K562 (cell line): ENCODE measurements around the gene KLC1. TPM values are rescaled to one million over a fixed set of nuclear protein-coding genes. Genes with fewer than 3 reads are reported as not detected.

Source experiments
- ELF1 ChIP-seq: fragments of 200-800 bp; sonication (Bioruptor generic); IDR thresholded peaks from 2 replicates; pipeline ENCODE4 v1.6.1; 2016; ENCODE audit warnings: missing genetic modification characterization, missing compliant biosample characterization
- EP400 ChIP-seq: fragments of 450-650 bp; IDR thresholded peaks from 2 replicates; pipeline ENCODE4 v1.6.1; 2017; ENCODE audit warnings: antibody characterized with exemption, mild to moderate bottlenecking, moderate library complexity
- FUS ChIP-seq: fragments of 200-400 bp; formaldehyde crosslinking; optimal IDR thresholded peaks from 2 replicates; pipeline ENCODE3; 2017; ENCODE audit warnings: low read depth, low read length
- GABPB1 ChIP-seq: sonication (generic); formaldehyde crosslinking; IDR thresholded peaks from 2 replicates; pipeline ENCODE4 v1.8.0; 2022; ENCODE audit warnings: mild to moderate bottlenecking, missing genetic modification reagents
- HNRNPK ChIP-seq: fragments of 200-400 bp; formaldehyde crosslinking; IDR thresholded peaks from one replicate; pipeline ENCODE4 v1.6.1; 2018; ENCODE audit warnings: mild to moderate bottlenecking, low read depth, low read length; ENCODE audit not compliant: poor library complexity, severe bottlenecking
- KDM1A ChIP-seq, 2 experiments: fragments of 450-650 bp; IDR thresholded peaks; 2 replicates each; pipeline ENCODE4 v1.6.1; 2016; ENCODE audit warnings: mild to moderate bottlenecking in 2 of 2
- LEF1 ChIP-seq: fragments of 450-650 bp; IDR thresholded peaks from 2 replicates; pipeline ENCODE4 v1.6.1; 2016; ENCODE audit warnings: mild to moderate bottlenecking
- MCM5 ChIP-seq: fragments of 450-650 bp; IDR thresholded peaks from 2 replicates; pipeline ENCODE4 v1.6.1; 2016; ENCODE audit warnings: low read depth
- MEF2A ChIP-seq: IDR thresholded peaks from 2 replicates; pipeline ENCODE4 v1.6.1; 2011; ENCODE audit warnings: low read depth, mild to moderate bottlenecking, low read length, moderate library complexity; ENCODE audit not compliant: control insufficient read depth
- MXI1 ChIP-seq: IDR thresholded peaks from 2 replicates; pipeline ENCODE4 v1.6.1; 2011; ENCODE audit warnings: low read depth, mild to moderate bottlenecking, improper control_type of control experiment, low read length
- NFE2L1 ChIP-seq: fragments of 450-650 bp; IDR thresholded peaks from 2 replicates; pipeline ENCODE4 v1.6.1; 2016; ENCODE audit warnings: missing genetic modification characterization, low read depth, mild to moderate bottlenecking, missing compliant biosample characterization, moderate library complexity, borderline replicate concordance
- NFRKB ChIP-seq: fragments of 450-650 bp; IDR thresholded peaks from 2 replicates; pipeline ENCODE4 v1.6.1; 2016; ENCODE audit warnings: low read depth
- PHB ChIP-seq: fragments of 250-450 bp; sonication (Bioruptor Pico); IDR thresholded peaks from 2 replicates; pipeline ENCODE4 v1.5.0; 2021
- RCOR1 ChIP-seq, 2 experiments: IDR thresholded peaks; 2 replicates each; pipeline ENCODE4 v1.6.1; 2012; ENCODE audit warnings: low read depth in 2 of 2, low read length in 2 of 2, borderline replicate concordance in 1 of 2, improper control_type of control experiment in 1 of 2
- SMAD3 ChIP-seq: fragments of 450-650 bp; formaldehyde crosslinking; conservative IDR thresholded peaks from 2 replicates; pipeline ENCODE4 v1.4.0; 2020; ENCODE audit warnings: mild to moderate bottlenecking
- SRSF7 ChIP-seq: fragments of 200-400 bp; formaldehyde crosslinking; optimal IDR thresholded peaks from 2 replicates; pipeline ENCODE3; 2017; ENCODE audit warnings: mild to moderate bottlenecking, low read depth, low read length
- XRCC3 ChIP-seq: fragments of 450-650 bp; IDR thresholded peaks from 2 replicates; pipeline ENCODE4 v1.6.1; 2017; ENCODE audit warnings: mild to moderate bottlenecking, moderate library complexity
- ZNF347 ChIP-seq: fragments of 450-650 bp; formaldehyde crosslinking; IDR thresholded peaks from 2 replicates; pipeline ENCODE4 v1.4.0; 2020; ENCODE audit warnings: low read depth, mild to moderate bottlenecking, moderate library complexity
- ZNF561 ChIP-seq: fragments of 450-650 bp; formaldehyde crosslinking; conservative IDR thresholded peaks from 2 replicates; pipeline ENCODE4 v1.4.0; 2020; ENCODE audit warnings: mild to moderate bottlenecking, moderate library complexity
- polyA plus RNA-seq, 8 experiments: library from polyadenylated mRNA; depleted of rRNA in 4 of 8; stranded (reverse) in 5 of 8; unstranded in 3 of 8; fragments of >200 nt; fragmentation: Nextera tagmentation in 2 of 8; fragmentation: Illumina TruSeq in 1 of 8; extraction: Ambion mirVana in 2 of 8; extraction: Trizol in 1 of 8; gene quantifications; 2 replicates each; pipeline versions ENCODE4 v1.2.1 to v1.2.3, GENCODE V29; 2011 to 2014; ENCODE audit warnings: inconsistent platforms in 1 of 8, missing spikeins in 1 of 8
- total RNA-seq, 7 experiments: library from RNA; depleted of rRNA in 6 of 7; stranded (reverse); fragments of >200 nt in 6 of 7; fragmentation: Illumina TruSeq in 2 of 7; extraction: Trizol in 2 of 7; gene quantifications; 2 replicates each; pipeline versions ENCODE4 v1.2.1 to v1.2.3, GENCODE V29; 2011 to 2021; ENCODE audit warnings: low replicate concordance in 1 of 7
- TF ChIP-seq, protein P1 (sequence below): fragments of 250-450 bp; sonication (Bioruptor Pico); IDR thresholded peaks from 2 replicates; pipeline ENCODE4 v1.5.0; 2020; ENCODE audit warnings: mild to moderate bottlenecking, borderline replicate concordance
- TF ChIP-seq, protein P2 (sequence below): fragments of 450-650 bp; IDR thresholded peaks from 2 replicates; pipeline ENCODE4 v1.7.1; 2018; ENCODE audit warnings: mild to moderate bottlenecking, low read depth; ENCODE audit not compliant: partially characterized antibody
- TF ChIP-seq, protein P3 (sequence below): fragments of 250-450 bp; sonication (Bioruptor Pico); IDR thresholded peaks from 2 replicates; pipeline ENCODE4 v1.5.0; 2020; ENCODE audit warnings: mild to moderate bottlenecking

Gene KLC1
- total and polyA plus RNA-seq, 9 of the 15 experiments (the other 6 are each of a cell fraction or from before 2014, with no cell fraction given), result 4.9 to 134 (median 54.8) TPM

DNA sequence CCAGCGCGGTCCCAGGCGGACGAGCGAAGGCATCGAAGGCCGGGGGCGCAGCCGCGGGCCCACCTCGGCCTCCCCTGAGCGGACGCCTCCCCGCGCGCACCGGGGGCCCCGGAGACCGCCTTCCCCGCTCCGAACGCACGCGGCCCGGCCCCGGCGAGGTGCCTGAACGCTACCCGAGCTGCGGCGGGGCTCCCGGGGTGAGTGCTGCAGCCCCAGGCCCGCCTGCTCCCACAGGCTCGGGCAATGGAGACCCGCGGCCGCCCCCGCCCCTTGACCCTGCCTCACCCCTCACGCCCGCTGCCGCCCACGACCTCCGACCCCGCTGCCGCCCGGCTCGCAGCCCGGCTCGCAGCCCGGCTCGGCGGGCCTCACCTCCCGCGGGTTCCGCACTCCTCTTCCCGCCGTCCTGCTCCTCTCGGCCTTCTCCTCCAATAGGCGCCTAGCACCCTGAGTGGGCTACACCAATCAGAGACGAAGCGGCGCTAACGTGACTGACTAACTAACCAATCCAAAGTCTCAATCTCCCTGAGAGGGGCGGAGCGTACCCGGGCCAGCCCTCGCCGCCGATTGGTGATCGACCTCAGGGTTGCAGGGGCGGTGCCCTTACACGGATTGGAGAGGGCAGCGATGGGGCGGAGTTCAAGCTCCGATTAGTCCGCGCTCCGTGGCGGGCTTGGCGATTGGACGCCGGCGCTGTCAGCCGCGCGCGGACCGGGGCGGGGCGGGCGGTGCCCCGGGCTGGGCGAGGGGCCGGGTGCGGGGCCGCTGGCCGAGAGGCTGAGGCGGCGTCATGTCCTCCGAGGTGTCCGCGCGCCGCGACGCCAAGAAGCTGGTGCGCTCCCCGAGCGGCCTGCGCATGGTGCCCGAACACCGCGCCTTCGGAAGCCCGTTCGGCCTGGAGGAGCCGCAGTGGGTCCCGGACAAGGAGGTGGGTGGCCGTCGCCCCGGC, 86.3 kb downstream of the KLC1 start, which contains the start of the genes XRCC3 and ZFYVE21 (continued):
- TF ChIP-seq, protein P1, sequence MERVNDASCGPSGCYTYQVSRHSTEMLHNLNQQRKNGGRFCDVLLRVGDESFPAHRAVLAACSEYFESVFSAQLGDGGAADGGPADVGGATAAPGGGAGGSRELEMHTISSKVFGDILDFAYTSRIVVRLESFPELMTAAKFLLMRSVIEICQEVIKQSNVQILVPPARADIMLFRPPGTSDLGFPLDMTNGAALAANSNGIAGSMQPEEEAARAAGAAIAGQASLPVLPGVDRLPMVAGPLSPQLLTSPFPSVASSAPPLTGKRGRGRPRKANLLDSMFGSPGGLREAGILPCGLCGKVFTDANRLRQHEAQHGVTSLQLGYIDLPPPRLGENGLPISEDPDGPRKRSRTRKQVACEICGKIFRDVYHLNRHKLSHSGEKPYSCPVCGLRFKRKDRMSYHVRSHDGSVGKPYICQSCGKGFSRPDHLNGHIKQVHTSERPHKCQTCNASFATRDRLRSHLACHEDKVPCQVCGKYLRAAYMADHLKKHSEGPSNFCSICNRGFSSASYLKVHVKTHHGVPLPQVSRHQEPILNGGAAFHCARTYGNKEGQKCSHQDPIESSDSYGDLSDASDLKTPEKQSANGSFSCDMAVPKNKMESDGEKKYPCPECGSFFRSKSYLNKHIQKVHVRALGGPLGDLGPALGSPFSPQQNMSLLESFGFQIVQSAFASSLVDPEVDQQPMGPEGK (CRISPR knock-in tag), result no peak
- TF ChIP-seq NFRKB (no peak), ZNF561 (no peak), FUS (no peak), RCOR1 (IDR thresholded peaks at IDR 0.05; ENCODE audit: borderline replicate concordance in 1 of 2, low read depth in 2 of 2, low read length in 2 of 2) (no peak), MEF2A (no peak), LEF1 (no peak), KDM1A (IDR thresholded peaks at IDR 0.05) (no peak), MCM5 (no peak), GABPB1 (CRISPR knock-in tag) (peak; percentile 34; the same call in 1 of the 2 replicates), MXI1 (no peak), SMAD3 (CRISPR knock-in tag) (no peak), XRCC3 (no peak), ZNF347 (CRISPR knock-in tag) (no peak), SRSF7 (no peak), HNRNPK (no peak), ELF1 (tag) (no peak), NFE2L1 (tag) (no peak), PHB (CRISPR knock-in tag) (no peak), EP400 (peak; percentile 49; the same call in 1 of the 2 replicates)
- TF ChIP-seq, protein P2, sequence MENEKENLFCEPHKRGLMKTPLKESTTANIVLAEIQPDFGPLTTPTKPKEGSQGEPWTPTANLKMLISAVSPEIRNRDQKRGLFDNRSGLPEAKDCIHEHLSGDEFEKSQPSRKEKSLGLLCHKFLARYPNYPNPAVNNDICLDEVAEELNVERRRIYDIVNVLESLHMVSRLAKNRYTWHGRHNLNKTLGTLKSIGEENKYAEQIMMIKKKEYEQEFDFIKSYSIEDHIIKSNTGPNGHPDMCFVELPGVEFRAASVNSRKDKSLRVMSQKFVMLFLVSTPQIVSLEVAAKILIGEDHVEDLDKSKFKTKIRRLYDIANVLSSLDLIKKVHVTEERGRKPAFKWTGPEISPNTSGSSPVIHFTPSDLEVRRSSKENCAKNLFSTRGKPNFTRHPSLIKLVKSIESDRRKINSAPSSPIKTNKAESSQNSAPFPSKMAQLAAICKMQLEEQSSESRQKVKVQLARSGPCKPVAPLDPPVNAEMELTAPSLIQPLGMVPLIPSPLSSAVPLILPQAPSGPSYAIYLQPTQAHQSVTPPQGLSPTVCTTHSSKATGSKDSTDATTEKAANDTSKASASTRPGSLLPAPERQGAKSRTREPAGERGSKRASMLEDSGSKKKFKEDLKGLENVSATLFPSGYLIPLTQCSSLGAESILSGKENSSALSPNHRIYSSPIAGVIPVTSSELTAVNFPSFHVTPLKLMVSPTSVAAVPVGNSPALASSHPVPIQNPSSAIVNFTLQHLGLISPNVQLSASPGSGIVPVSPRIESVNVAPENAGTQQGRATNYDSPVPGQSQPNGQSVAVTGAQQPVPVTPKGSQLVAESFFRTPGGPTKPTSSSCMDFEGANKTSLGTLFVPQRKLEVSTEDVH, result peak; percentile 74
- TF ChIP-seq, protein P3, sequence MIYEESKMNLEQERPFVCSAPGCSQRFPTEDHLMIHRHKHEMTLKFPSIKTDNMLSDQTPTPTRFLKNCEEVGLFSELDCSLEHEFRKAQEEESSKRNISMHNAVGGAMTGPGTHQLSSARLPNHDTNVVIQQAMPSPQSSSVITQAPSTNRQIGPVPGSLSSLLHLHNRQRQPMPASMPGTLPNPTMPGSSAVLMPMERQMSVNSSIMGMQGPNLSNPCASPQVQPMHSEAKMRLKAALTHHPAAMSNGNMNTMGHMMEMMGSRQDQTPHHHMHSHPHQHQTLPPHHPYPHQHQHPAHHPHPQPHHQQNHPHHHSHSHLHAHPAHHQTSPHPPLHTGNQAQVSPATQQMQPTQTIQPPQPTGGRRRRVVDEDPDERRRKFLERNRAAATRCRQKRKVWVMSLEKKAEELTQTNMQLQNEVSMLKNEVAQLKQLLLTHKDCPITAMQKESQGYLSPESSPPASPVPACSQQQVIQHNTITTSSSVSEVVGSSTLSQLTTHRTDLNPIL (CRISPR knock-in tag), result no peak
